Mesodermal cell (in vitro differentiated cells): ENCODE measurements around the gene HTR3B.

Experiments
- H3K27ac ChIP-seq: 2 replicates; pipeline ENCODE4 v1.7.0; 2013; ENCODE audit warnings: mild to moderate bottlenecking, low read depth, low read length, moderate library complexity; ENCODE audit not compliant: severe bottlenecking
- H3K36me3 ChIP-seq: 2 replicates; pipeline ENCODE4 v1.7.1; 2013; ENCODE audit warnings: mild to moderate bottlenecking, low read length, moderate library complexity; ENCODE audit not compliant: control insufficient read depth, insufficient read depth
- H3K4me1 ChIP-seq: one replicate; pipeline ENCODE4 v1.7.1; 2013; ENCODE audit warnings: mild to moderate bottlenecking, low read length; ENCODE audit not compliant: insufficient read depth, control insufficient read depth, poor library complexity, severe bottlenecking
- H3K4me3 ChIP-seq: 2 replicates; pipeline ENCODE4 v1.7.0; 2013; ENCODE audit warnings: low read length, control low read depth, mild to moderate bottlenecking; ENCODE audit not compliant: insufficient read depth, poor library complexity, severe bottlenecking; ENCODE audit errors: extremely low read depth
- H3K9me3 ChIP-seq: 2 replicates; pipeline ENCODE4 v1.7.1; 2013; ENCODE audit warnings: mild to moderate bottlenecking, low read length, moderate library complexity; ENCODE audit not compliant: control insufficient read depth
- WGBS, 2 experiments: methylation state at CpG; one replicate each; pipeline ENCODE4 v1.1.5; 2013; ENCODE audit warnings: missing lambda C conversion rate in 2 of 2; ENCODE audit not compliant: insufficient coverage in 2 of 2; 5-methylcytosine and 5-hydroxymethylcytosine counted together

HTR3B gene

DNA sequence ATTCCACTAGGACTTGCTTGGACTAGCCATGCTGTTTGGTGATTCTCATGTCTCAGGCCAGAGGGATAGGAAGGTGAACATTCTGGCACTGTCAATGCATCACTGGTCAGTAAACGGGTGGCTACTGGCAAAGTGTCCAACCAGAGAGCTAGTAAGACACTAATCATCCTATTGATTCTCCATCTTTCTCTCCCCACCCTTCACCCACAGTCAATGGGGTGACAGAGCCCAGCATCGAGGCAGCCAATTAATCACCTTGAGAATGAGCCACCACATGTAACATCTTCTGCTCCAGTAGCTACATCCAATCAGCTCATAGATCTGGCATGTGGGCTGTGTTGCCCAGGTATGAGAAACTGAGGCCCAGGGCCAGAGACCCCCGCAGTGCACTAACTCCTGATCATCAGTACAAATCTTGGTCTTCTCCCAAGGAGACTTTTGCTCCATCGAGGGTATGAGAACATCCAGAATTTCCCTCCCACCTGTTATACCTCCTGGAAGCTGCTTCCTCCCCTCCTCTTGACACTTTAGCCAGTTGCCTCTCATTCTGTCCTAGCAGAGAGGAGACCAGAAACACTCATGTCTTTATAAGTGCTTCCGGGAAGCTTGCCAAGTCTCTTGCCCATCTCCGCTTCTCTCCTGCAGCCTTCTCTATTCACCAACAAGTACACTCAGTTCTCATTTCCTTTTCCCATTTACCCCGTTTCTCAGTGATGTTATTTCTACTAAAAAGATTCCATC, 87.3 kb downstream of the HTR3B start:
- Histone ChIP-seq H3K4me3 (no peak overlapping the region), H3K4me1 (no peaks in the 10 kb centered on the region), H3K36me3 (no peaks in the 10 kb centered on the region), H3K9me3 (no peaks in the 10 kb centered on the region), H3K27ac (no peak overlapping the region)
- WGBS, 2 experiments = 77 to 80% methylated on average over 6 to 7 of the region's 7 CpGs

DNA sequence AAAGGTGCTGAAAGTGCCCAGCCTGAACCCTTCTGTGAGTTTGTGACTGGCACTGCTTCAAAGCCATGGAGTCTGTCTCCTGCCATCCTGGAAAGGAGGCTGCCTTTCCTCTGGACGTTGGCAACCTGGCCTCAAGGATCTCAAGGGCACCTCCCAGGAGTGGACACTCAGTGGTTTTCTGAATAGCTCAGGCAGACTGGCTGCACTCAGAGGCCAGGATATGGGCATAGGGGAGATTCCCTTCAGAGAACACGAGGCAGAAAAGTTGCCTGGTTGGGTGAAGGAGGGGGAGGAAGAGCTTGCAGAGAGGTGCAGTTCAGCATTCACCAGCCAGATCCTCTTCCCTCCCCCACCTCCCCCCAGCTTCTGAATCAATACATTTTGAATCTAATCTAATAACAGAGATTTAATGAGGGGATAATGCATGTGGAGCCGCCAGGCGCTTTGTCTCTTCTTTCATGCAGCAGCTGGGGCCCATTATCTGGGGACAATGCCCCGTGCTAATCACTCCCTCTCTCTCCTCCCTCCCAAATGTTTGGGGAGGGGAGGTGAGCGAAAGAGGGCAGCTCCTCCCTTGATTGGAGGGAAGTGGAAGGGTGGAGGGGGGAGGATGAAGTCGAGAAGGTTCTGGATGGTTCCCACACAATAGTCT, 88.0 kb downstream of the HTR3B start:
- Histone ChIP-seq H3K4me3 (no peak overlapping the region), H3K4me1 (no peaks in the 10 kb centered on the region), H3K27ac (no peak overlapping the region), H3K9me3 (no peaks in the 10 kb centered on the region), H3K36me3 (no peaks in the 10 kb centered on the region)
- WGBS, 2 experiments = 8 to 83% methylated on average over 1 to 2 of the region's 7 CpGs

DNA sequence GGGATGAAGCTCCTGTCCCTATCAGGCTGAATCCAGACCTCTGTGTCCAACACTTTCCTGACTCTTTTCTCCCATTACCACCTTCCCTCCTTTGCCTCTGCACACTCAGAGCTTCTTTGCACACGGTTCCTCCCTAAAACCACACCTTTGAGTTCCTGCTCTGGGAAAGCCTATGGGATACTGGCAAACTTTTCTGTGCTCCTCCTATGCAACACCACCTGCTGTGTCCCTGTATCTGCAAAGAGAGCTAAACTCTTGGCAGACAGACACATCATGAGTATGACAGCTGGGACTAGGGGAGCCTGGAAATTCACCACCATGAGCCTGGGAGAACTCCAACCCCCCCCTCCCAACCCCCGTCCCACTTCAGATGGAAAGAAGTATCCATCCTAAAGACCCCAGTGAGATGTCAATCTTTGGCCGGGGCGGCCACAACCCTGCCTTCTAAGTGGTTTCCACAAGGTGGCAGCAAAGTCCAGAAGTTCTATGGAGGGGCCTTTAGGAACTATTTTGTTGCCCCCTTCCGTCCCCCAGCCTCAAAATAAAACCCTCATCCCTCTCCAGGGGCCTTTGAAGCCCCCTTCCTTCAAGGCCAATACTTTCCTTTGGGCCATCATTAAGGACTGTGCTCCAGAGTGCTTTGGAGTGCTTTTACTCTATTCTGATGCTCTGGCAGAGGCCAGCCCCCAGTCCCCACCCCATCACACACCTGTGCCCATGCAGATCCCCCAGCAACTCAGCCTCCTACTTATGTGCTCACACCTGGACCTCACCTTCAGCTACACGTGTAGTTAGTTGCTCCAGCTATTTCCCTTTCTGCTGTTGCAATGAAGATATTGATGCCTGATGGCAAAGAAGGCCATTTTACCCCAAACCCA, 89.7 kb downstream of the HTR3B start:
- WGBS, 2 experiments = 9 to 20% methylated on average over 3 to 4 of the region's 6 CpGs
- H3K27ac ChIP-seq = no peak overlapping the region
- H3K4me1 ChIP-seq = no peaks in the 10 kb centered on the region
- no peak overlapping the region for H3K4me3 ChIP-seq
- no peaks in the 10 kb centered on the region for H3K36me3 ChIP-seq
- no peaks in the 10 kb centered on the region for H3K9me3 ChIP-seq
